ENCODE data around the gene KDM1B.
A peak's percentile ranks its signal among the peaks of the same experiment; 100 is the strongest.
"Not testable (repeated sequence)": the region's sequence is repeated elsewhere in the genome, so short reads cannot be mapped to it uniquely, and the experiment has no call there.

Gene KDM1B

GRCh38 chr6:18151801-18152200, 3.4 kb upstream of the KDM1B start:
- DNase-seq (ENCODE audit: low read depth), result no peak

GRCh38 chr6:18153311-18153703, 1.9 kb upstream of the KDM1B start:
- no peak for DNase-seq (ENCODE audit: low read depth)

GRCh38 chr6:18154507-18155149, 594 bp upstream of the KDM1B start, which contains the start of gene TPMT:
TSS of gene TPMT (minus strand) at chr6:18155077. CDS start at chr6:18149127, 5,950 bp downstream.
- no peak for DNase-seq (ENCODE audit: low read depth)

- DNase-seq (ENCODE audit: low read depth), result peak; percentile 24
These were observed 721 bp downstream of the KDM1B start for GRCh38 chr6:18155864-18156421.

GRCh38 chr6:18160911-18161310, 5.7 kb downstream of the KDM1B start:
- no peak for DNase-seq (ENCODE audit: low read depth)

GRCh38 chr6:18161431-18161830, 6.2 kb downstream of the KDM1B start:
- no peak for DNase-seq (ENCODE audit: low read depth)

- no peak for DNase-seq (ENCODE audit: low read depth)
These were observed 7.2 kb downstream of the KDM1B start for GRCh38 chr6:18162401-18162800.

- DNase-seq (ENCODE audit: low read depth), result no peak
These were observed 10.5 kb downstream of the KDM1B start for GRCh38 chr6:18165751-18166150.

GRCh38 chr6:18166312-18167036, 11.3 kb downstream of the KDM1B start:
- DNase-seq (ENCODE audit: low read depth), result no peak

GRCh38 chr6:18168264-18168663, 13.0 kb downstream of the KDM1B start:
- DNase-seq (ENCODE audit: low read depth), result no peak

- no peak for DNase-seq (ENCODE audit: low read depth)
These were observed 16.6 kb downstream of the KDM1B start for GRCh38 chr6:18171871-18172270.

- DNase-seq (ENCODE audit: low read depth), result not testable (repeated sequence)
These were observed 21.0 kb downstream of the KDM1B start for GRCh38 chr6:18176198-18176597.

- DNase-seq (ENCODE audit: low read depth), result no peak
These were observed 22.2 kb downstream of the KDM1B start for GRCh38 chr6:18177286-18177965.

- DNase-seq (ENCODE audit: low read depth), result no peak
These were observed 23.9 kb downstream of the KDM1B start for GRCh38 chr6:18178960-18179615.

- no peak for DNase-seq (ENCODE audit: low read depth)
These were observed 24.6 kb downstream of the KDM1B start for GRCh38 chr6:18179770-18180356.

- no peak for DNase-seq (ENCODE audit: low read depth)
These were observed 27.3 kb downstream of the KDM1B start for GRCh38 chr6:18182568-18182967.

- DNase-seq (ENCODE audit: low read depth), result no peak
These were observed 28.5 kb downstream of the KDM1B start for GRCh38 chr6:18183766-18184165.

GRCh38 chr6:18185624-18186023, 30.4 kb downstream of the KDM1B start:
- no peak for DNase-seq (ENCODE audit: low read depth)

- no peak for DNase-seq (ENCODE audit: low read depth)
These were observed 30.8 kb downstream of the KDM1B start for GRCh38 chr6:18186033-18186432.

GRCh38 chr6:18186540-18187250, 31.5 kb downstream of the KDM1B start:
- no peak for DNase-seq (ENCODE audit: low read depth)

GRCh38 chr6:18187701-18188100, 32.5 kb downstream of the KDM1B start:
- DNase-seq (ENCODE audit: low read depth), result no peak

Measured in activated T-cell treated with anti-CD3 and anti-CD28 coated beads for 24 hours (primary cell).